SW 1271 (cell line): ENCODE results near the gene TMEM17.
"Not testable (repeated sequence)": the region's sequence is repeated elsewhere in the genome, so short reads cannot be mapped to it uniquely, and the experiment has no call there.

ENCODE experiments used
- DNase-seq, 2 experiments: peaks; one replicate each; lab custom pipeline; 2025; lab: John Stamatoyannopoulos, UW

Gene TMEM17, protein sequence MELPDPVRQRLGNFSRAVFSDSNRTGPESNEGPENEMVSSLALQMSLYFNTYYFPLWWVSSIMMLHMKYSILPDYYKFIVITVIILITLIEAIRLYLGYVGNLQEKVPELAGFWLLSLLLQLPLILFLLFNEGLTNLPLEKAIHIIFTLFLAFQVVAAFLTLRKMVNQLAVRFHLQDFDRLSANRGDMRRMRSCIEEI

DNA sequence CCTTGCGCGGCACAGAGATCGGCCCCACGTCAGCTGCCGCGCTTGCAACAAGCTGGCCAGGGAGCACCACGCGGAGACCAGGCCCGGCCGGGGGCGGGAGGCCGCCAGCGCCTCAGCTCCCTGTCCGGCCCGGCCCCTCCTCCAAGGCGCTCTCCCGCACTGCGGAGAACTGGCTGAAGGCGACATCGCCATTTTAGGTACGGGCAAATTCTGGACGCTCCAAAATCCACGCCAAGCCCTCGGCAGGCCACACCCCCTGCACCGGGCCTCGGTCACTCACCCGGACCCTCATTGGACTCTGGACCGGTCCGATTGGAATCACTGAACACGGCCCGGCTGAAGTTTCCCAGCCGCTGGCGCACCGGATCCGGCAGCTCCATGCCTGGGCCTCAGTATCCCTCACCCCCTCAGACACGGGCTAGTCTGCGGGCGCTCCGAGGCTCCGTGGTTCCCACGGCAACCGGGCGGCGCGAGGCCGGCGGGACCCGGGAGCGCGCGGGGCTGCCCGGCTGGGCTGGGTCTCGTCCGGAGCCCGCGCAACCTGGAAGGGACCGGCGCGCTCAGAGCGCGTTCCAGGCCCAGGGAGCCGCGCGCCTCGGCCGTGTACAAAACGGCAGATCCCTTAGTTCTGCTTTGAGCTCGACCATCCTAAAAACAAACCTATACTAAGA lies at the start of gene TMEM17:
Gene TMEM17 (minus strand): TSS at position 446 of the 671 bp plus-strand sequence. CDS start 66 bp downstream, at position 380.
- DNase-seq, result peak; percentile 67 to 83

DNA sequence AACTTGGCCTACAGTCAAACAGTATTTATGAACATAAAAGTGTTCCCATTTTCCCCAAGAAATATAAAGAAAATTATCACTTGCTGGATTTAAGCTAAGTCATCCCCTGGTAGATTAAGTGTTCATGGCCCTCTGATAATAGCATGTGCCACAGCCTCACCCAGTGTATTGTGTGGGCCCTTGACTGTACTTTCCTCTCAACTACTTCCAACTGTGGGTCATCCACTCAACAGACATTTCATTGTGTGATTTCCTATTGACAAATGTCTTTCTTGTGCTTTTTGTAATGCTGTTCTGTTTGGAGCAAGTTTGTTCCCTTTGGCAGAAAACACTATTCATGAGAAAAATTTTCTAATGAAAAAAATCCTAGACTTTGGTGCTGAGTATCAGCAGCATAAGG lies 48.4 kb upstream of the TMEM17 start:
- DNase-seq, result no peak

DNA sequence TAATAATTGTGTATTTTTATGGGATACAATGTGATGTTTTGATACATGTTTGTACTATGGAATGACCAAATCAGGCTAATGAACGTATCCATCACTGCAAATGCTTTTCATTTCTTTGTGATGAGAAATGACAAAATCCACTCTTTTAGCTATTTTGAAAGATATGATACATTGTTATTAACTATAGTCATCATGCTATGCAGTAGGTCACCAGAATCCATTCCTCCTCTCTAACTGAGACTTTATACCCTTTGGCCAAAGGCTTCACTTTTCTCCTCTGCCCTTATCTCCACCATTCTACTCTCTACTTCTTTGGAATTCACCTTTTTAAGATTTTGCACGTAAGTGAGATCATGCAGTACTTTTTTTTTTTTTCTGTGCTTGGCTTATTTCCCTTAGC lies 44.5 kb upstream of the TMEM17 start:
- DNase-seq, result no peak

GRCh38 chr2:62547854-62548253 lies 41.9 kb upstream of the TMEM17 start:
- no peak for DNase-seq

DNA sequence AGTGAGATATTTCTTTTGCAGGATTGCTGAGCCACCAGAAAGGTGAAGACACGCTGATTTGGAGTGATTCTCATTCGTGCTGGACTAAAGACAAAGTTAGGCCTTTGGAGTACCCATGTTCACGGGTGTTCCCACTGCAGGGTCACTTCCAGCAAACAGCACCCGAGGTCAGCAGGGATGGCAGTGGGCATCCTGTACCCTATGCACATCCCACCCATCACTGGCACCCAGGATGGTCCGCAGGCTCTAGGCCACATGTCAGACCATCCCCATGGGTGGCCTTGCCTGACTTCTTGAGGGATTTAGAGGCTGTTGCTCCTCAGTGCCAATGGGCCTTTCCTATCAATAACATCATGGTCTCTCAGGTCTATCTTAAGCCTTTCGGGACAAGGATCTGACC lies 39.3 kb upstream of the TMEM17 start:
- no peak for DNase-seq

GRCh38 chr2:62540408-62541168 lies 34.6 kb upstream of the TMEM17 start:
- DNase-seq, result no peak

GRCh38 chr2:62539606-62540407 lies 33.8 kb upstream of the TMEM17 start:
- DNase-seq, result no peak

DNA sequence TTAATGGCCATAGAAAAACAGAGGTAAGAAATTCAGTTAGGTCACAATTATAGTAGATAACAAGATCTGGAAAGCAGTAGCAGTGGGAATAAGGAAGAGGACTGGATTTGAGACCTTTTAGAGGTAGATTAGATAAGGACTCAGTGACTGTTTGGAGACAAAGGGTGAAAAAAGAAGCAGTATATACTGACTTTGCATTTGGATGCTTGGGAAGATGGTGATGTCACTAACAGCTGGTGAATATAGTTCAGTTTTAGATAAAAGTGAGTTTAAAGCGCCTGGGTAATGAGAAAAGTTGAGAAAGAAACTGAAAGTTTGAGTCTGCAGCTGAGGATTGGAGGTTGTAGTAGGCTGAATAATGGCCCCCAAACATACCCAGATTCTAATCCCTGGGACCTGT lies 32.8 kb upstream of the TMEM17 start:
- DNase-seq, result no peak

GRCh38 chr2:62537814-62538213 lies 31.8 kb upstream of the TMEM17 start:
- DNase-seq, result no peak

- no peak for DNase-seq
Measured at GRCh38 chr2:62536873-62537547, 31.0 kb upstream of the TMEM17 start.

- DNase-seq, result not testable (repeated sequence)
Measured at GRCh38 chr2:62535521-62535920, 29.5 kb upstream of the TMEM17 start.

- no peak for DNase-seq
Measured at GRCh38 chr2:62531594-62531993, 25.6 kb upstream of the TMEM17 start.

GRCh38 chr2:62529758-62530157 lies 23.8 kb upstream of the TMEM17 start:
- no peak for DNase-seq

DNA sequence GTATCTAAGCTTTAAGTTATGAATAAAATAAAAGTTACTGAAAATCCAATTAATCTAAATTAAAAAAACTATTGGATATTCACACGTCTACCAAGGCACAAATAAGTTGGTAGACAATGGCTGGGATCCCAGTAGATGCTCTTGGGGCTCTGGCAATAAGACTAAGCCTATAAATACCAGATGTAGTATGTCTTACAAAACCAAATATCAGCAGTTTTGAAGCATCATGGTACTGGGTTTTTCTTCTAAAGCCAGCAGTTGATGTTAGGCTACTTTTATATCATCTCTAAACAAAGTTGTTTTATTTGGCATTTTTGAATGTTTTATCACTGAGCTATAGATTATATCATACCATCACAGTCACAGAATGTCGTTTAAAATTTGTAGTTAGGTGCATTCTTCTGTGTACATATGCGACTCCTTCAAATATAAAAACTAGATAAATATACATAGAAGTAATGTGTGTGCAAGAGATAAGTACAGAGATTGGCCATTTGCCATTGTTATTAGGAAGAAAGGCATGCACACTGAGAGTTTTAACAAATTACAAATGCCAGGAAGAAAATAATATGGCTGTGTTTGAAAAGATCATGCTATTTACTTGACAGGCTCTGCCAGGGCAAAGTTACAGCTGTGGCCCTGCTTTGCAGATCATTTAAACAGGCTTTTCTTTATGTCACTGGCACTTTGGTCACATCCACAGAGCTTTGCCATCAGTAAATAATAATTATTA lies 21.6 kb upstream of the TMEM17 start:
- no peak for DNase-seq

- DNase-seq, result no peak
Measured at GRCh38 chr2:62526531-62527381, 20.8 kb upstream of the TMEM17 start.

DNA sequence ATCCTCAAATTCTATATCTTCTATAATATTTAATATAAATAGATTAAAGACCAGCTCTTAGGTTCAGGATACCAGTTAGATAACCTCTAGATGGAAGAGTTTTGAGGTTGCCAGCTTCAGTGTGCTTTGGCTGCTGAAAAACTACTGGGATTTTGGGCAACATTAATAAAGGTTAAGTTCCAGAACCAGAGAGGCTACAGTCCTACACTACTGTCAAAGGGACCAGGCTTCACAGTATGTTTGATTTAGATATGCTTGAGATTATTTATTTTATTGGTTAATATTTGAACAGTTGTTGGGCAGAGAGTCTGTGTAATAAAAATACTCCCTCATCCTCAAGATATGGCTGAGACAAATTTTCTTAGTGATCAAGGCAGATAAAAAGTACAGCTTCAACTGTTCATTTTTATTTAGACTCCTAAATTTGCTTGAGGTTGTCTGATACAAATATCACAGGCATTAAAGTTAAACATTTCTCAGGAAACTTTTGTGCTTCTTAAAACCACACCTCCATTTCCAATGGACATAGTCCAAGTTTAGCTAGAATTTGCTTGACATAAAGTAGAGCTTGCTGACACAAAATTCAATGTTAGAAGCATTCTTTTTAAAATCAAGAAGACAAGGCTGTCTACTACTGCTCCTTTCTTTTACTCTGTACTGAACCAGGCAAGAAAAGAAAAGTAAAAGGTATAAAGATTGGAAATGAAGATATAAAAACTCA lies 19.7 kb upstream of the TMEM17 start:
- DNase-seq, result no peak

DNA sequence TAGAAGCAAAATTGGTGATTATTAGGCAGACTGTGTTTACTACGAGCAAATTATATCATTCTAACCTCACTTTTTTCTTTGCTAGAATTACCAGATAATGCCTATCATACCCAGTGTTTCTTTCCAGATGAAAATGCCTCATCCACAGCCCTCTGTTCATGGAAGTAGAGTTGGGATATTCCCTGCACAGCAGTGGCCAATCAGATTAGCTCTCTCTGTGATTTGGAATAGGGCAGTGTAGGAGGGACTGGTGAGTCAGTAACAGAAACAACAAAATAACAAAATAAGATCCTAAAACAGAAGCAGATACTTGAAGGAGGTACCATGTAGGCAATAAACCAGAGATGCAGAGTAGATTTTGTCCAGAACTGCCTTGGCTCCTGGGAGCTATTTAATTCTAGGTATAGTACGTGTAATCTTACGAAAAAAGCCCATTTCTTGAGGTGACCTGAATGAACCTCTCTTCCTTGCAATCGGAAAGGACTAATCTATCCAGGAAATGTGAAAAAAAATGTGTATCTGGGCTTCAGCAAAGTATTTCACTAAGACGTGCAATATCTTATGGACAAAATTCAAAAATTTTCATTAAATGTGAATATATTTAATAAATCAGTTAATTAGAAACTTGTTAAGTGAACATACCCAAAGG lies 18.4 kb upstream of the TMEM17 start:
- DNase-seq, result no peak

GRCh38 chr2:62521061-62521460 lies 15.1 kb upstream of the TMEM17 start:
- not testable (repeated sequence) for DNase-seq

GRCh38 chr2:62512384-62512783 lies 6.4 kb upstream of the TMEM17 start:
- DNase-seq, result no peak
